Neural cell (in vitro differentiated cells): ENCODE results near the gene TMOD1. TPM values are rescaled to one million over a fixed set of nuclear protein-coding genes. Genes with fewer than 3 reads are reported as not detected.

Experiments used
- H2AFZ ChIP-seq: fragments of 200-600, 300-800 bp; sonication (generic), shearing (Covaris generic); 2 replicates; pipeline ENCODE4 v1.6.0; 2014; ENCODE audit warnings: low read depth, mild to moderate bottlenecking, antibody characterized with exemption, low read length, moderate library complexity
- H3F3A ChIP-seq: fragments of 200-600 bp; shearing (Covaris generic); 2 replicates; pipeline ENCODE4 v1.6.1; 2016; ENCODE audit warnings: mild to moderate bottlenecking, moderate library complexity, mixed read lengths, antibody characterized with exemption, low read length; ENCODE audit not compliant: insufficient read depth, poor library complexity, severe bottlenecking
- H3K27ac ChIP-seq: fragments of 200-600, 300-800 bp; sonication (generic), shearing (Covaris generic); 2 replicates; pipeline ENCODE4 v1.5.1; 2014; ENCODE audit warnings: mild to moderate bottlenecking, low read length, moderate library complexity
- H3K27me3 ChIP-seq: fragments of 300-800, 200-600 bp; sonication (generic), shearing (Covaris generic); 2 replicates; pipeline ENCODE4 v1.6.0; 2014; ENCODE audit warnings: mild to moderate bottlenecking, low read depth, low read length, moderate library complexity; ENCODE audit not compliant: insufficient read depth
- H3K36me3 ChIP-seq: fragments of 300-800, 200-600 bp; sonication (generic), shearing (Covaris generic); 2 replicates; pipeline ENCODE4 v1.5.1; 2014; ENCODE audit warnings: mild to moderate bottlenecking, antibody characterized with exemption, low read length, moderate library complexity; ENCODE audit not compliant: insufficient read depth
- H3K4me2 ChIP-seq: fragments of 300-800, 200-600 bp; sonication (generic), shearing (Covaris generic); 2 replicates; pipeline ENCODE4 v1.6.0; 2014; ENCODE audit warnings: mild to moderate bottlenecking, low read length
- H3K4me3 ChIP-seq: fragments of 300-800, 200-600 bp; sonication (generic), shearing (Covaris generic); 2 replicates; pipeline ENCODE4 v1.5.1; 2014; ENCODE audit warnings: mild to moderate bottlenecking, low read length, moderate library complexity
- H3K79me2 ChIP-seq: fragments of 200-600 bp; shearing (Covaris generic); replicated peaks from 2 replicates; pipeline ENCODE4 v1.6.0; 2014; ENCODE audit warnings: mild to moderate bottlenecking, low read length, moderate library complexity; ENCODE audit not compliant: insufficient read depth
- H3K9ac ChIP-seq: fragments of 300-800, 200-600 bp; sonication (generic), shearing (Covaris generic); 2 replicates; pipeline ENCODE4 v1.6.1; 2016; ENCODE audit warnings: mild to moderate bottlenecking, low read length, mixed read lengths
- H3K9me2 ChIP-seq: fragments of 200-600 bp; shearing (Covaris generic); 2 replicates; pipeline ENCODE4 v1.6.1; 2016; ENCODE audit warnings: mild to moderate bottlenecking, low read length, mixed read lengths; ENCODE audit not compliant: insufficient read depth
- H3K9me3 ChIP-seq: fragments of 200-600, 300-800 bp; sonication (generic), shearing (Covaris generic); 2 replicates; pipeline ENCODE4 v1.6.1; 2016; ENCODE audit warnings: mild to moderate bottlenecking, mixed run types, low read length, moderate library complexity, mixed read lengths
- H4K20me1 ChIP-seq: fragments of 200-600 bp; shearing (Covaris generic); 2 replicates; pipeline ENCODE4 v1.6.1; 2016; ENCODE audit warnings: mild to moderate bottlenecking, mixed run types; ENCODE audit not compliant: insufficient read depth
- EP300 ChIP-seq: fragments of 450-650 bp; conservative IDR thresholded peaks from 2 replicates; pipeline ENCODE4 v1.6.1; 2014; ENCODE audit warnings: antibody characterized with exemption, mild to moderate bottlenecking, moderate library complexity; ENCODE audit not compliant: poor library complexity, severe bottlenecking
- EZH2 ChIP-seq: fragments of 200-600, 300-800 bp; shearing (Covaris generic), sonication (generic); IDR thresholded peaks from 2 replicates; pipeline ENCODE4 v1.6.1; 2014; ENCODE audit warnings: antibody characterized with exemption, low read length, borderline replicate concordance, mild to moderate bottlenecking; ENCODE audit not compliant: insufficient read depth, poor library complexity, severe bottlenecking
- MXI1 ChIP-seq: fragments of 450-650 bp; conservative IDR thresholded peaks from 2 replicates; pipeline ENCODE4 v1.6.1; 2014; ENCODE audit warnings: antibody characterized with exemption, mild to moderate bottlenecking; ENCODE audit not compliant: poor library complexity, severe bottlenecking
- POLR2AphosphoS5 ChIP-seq: IDR thresholded peaks from 2 replicates; pipeline ENCODE4 v1.6.1; 2012
- RAD21 ChIP-seq: fragments of 450-650 bp; conservative IDR thresholded peaks from 2 replicates; pipeline ENCODE4 v1.6.1; 2014; ENCODE audit warnings: antibody characterized with exemption, mild to moderate bottlenecking, moderate library complexity
- SMC3 ChIP-seq: fragments of 450-650 bp; conservative IDR thresholded peaks from 2 replicates; pipeline ENCODE4 v1.6.1; 2014; ENCODE audit warnings: antibody characterized with exemption, mild to moderate bottlenecking, moderate library complexity; ENCODE audit not compliant: poor library complexity
- TAF1 ChIP-seq: IDR thresholded peaks from 2 replicates; pipeline ENCODE4 v1.6.1; 2012; ENCODE audit warnings: low read depth
- polyA plus RNA-seq: library from polyadenylated mRNA; depleted of rRNA; stranded (reverse); fragments of >200 nt; gene quantifications from 2 replicates; pipeline ENCODE4 v1.2.3, GENCODE V29; 2014
- TF ChIP-seq, protein P1 (sequence below): IDR thresholded peaks from 2 replicates; pipeline ENCODE4 v1.6.1; 2012; ENCODE audit warnings: borderline replicate concordance
- TF ChIP-seq, protein P2 (sequence below): fragments of 450-650 bp; IDR thresholded peaks from 2 replicates; pipeline ENCODE4 v1.5.1; 2014; ENCODE audit warnings: antibody characterized with exemption, mild to moderate bottlenecking, moderate library complexity; ENCODE audit not compliant: poor library complexity, severe bottlenecking

TMOD1 gene
- polyA plus RNA-seq, 1 donor from 2014 or later, result 0.17 TPM

- no peaks in the 10 kb centered on the region for H4K20me1 ChIP-seq
- no peaks in the 10 kb centered on the region for H3K36me3 ChIP-seq
- H3K79me2 ChIP-seq, result no peaks in the 10 kb centered on the region
- no peaks in the 10 kb centered on the region for H3F3A ChIP-seq
- TF ChIP-seq, protein P1, sequence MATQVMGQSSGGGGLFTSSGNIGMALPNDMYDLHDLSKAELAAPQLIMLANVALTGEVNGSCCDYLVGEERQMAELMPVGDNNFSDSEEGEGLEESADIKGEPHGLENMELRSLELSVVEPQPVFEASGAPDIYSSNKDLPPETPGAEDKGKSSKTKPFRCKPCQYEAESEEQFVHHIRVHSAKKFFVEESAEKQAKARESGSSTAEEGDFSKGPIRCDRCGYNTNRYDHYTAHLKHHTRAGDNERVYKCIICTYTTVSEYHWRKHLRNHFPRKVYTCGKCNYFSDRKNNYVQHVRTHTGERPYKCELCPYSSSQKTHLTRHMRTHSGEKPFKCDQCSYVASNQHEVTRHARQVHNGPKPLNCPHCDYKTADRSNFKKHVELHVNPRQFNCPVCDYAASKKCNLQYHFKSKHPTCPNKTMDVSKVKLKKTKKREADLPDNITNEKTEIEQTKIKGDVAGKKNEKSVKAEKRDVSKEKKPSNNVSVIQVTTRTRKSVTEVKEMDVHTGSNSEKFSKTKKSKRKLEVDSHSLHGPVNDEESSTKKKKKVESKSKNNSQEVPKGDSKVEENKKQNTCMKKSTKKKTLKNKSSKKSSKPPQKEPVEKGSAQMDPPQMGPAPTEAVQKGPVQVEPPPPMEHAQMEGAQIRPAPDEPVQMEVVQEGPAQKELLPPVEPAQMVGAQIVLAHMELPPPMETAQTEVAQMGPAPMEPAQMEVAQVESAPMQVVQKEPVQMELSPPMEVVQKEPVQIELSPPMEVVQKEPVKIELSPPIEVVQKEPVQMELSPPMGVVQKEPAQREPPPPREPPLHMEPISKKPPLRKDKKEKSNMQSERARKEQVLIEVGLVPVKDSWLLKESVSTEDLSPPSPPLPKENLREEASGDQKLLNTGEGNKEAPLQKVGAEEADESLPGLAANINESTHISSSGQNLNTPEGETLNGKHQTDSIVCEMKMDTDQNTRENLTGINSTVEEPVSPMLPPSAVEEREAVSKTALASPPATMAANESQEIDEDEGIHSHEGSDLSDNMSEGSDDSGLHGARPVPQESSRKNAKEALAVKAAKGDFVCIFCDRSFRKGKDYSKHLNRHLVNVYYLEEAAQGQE, result no peak
- TF ChIP-seq TAF1 (no peak), SMC3 (no peak), EP300 (no peak), POLR2AphosphoS5 (no peak), MXI1 (no peak), RAD21 (no peak), EZH2 (no peak)
- TF ChIP-seq, protein P2, sequence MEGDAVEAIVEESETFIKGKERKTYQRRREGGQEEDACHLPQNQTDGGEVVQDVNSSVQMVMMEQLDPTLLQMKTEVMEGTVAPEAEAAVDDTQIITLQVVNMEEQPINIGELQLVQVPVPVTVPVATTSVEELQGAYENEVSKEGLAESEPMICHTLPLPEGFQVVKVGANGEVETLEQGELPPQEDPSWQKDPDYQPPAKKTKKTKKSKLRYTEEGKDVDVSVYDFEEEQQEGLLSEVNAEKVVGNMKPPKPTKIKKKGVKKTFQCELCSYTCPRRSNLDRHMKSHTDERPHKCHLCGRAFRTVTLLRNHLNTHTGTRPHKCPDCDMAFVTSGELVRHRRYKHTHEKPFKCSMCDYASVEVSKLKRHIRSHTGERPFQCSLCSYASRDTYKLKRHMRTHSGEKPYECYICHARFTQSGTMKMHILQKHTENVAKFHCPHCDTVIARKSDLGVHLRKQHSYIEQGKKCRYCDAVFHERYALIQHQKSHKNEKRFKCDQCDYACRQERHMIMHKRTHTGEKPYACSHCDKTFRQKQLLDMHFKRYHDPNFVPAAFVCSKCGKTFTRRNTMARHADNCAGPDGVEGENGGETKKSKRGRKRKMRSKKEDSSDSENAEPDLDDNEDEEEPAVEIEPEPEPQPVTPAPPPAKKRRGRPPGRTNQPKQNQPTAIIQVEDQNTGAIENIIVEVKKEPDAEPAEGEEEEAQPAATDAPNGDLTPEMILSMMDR, result no peak
- H3K27ac ChIP-seq, result no peak overlapping the region
- H2AFZ ChIP-seq, result no peak overlapping the region
- no peak overlapping the region for H3K4me2 ChIP-seq
- H3K9ac ChIP-seq, result no peak overlapping the region
- no peaks in the 10 kb centered on the region for H3K9me3 ChIP-seq
- H3K27me3 ChIP-seq, result peaks cover 3% of the 10 kb centered on the region
- H3K9me2 ChIP-seq, result no peaks in the 10 kb centered on the region
- H3K4me3 ChIP-seq, result no peak overlapping the region
Measured at GRCh38 chr9:97510797-97511654, 9.6 kb downstream of the TMOD1 start.

DNA sequence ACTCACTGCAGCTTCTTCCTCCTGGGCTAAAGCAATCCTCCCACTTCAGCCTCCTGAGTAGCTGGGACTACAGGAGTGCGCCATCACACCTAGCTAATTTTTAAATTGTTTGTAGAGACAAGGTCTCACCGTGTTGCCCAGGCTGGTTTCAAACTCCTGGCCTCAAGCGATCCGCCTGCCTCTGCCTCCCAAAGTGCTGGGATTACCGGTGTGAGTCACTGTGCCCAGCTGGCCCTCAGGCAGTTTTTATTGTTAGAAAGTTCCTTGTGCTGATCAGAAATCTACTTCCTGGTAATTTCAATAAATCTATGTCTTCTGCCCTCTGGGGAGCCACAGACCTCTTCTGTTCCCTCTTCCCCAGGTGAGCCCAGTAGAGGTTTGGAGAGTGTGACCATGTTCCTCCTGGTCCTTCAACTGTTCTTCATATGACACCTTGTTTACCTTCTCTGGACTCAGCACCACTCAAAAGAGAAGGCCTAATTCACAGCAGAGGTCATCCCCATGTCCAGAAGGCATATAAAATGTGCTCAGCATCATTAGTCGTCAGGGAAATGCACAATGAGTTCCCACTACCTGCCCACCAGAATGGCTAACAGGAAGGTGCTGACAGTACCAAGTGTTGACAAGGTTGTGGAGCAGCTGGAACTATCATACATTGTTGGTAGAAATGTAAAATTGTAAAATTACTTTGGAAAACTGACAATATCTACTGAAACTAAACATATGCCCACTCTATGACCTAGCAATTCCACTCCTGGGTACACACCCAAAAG is 10.4 kb downstream of the TMOD1 start:
- no peaks in the 10 kb centered on the region for H3F3A ChIP-seq
- no peaks in the 10 kb centered on the region for H3K27me3 ChIP-seq
- no peak overlapping the region for H3K4me3 ChIP-seq
- no peak overlapping the region for H3K9ac ChIP-seq
- no peaks in the 10 kb centered on the region for H3K36me3 ChIP-seq
- H3K9me3 ChIP-seq, result no peaks in the 10 kb centered on the region
- no peaks in the 10 kb centered on the region for H4K20me1 ChIP-seq
- no peak for TF ChIP-seq MXI1
- TF ChIP-seq RAD21, result no peak
- no peak for TF ChIP-seq SMC3
- TF ChIP-seq, protein P2, result no peak
- TF ChIP-seq, protein P1, result no peak
- no peak for TF ChIP-seq EP300
- TF ChIP-seq POLR2AphosphoS5, result no peak
- TF ChIP-seq TAF1, result no peak
- TF ChIP-seq EZH2, result no peak
- H3K9me2 ChIP-seq, result no peaks in the 10 kb centered on the region
- H3K4me2 ChIP-seq, result no peak overlapping the region
- no peaks in the 10 kb centered on the region for H3K79me2 ChIP-seq
- no peak overlapping the region for H2AFZ ChIP-seq
- H3K27ac ChIP-seq, result no peak overlapping the region
